PC-3 (cell line): Measurements from ENCODE around the gene TSPEAR.

Experiments
- EZH2 ChIP-seq: fragments of 300-600 bp; sonication (generic); IDR thresholded peaks from one replicate; pipeline ENCODE4 v1.6.1; 2017; ENCODE audit warnings: antibody characterized with exemption, mild to moderate bottlenecking, low read length; ENCODE audit not compliant: unreplicated experiment
- TF ChIP-seq, protein P1 (sequence below): fragments of 300-600 bp; sonication (generic); conservative IDR thresholded peaks from 2 replicates; pipeline ENCODE4 v1.5.1; 2017; ENCODE audit warnings: antibody characterized with exemption, low read depth, mild to moderate bottlenecking, low read length

- TF ChIP-seq, protein P1, sequence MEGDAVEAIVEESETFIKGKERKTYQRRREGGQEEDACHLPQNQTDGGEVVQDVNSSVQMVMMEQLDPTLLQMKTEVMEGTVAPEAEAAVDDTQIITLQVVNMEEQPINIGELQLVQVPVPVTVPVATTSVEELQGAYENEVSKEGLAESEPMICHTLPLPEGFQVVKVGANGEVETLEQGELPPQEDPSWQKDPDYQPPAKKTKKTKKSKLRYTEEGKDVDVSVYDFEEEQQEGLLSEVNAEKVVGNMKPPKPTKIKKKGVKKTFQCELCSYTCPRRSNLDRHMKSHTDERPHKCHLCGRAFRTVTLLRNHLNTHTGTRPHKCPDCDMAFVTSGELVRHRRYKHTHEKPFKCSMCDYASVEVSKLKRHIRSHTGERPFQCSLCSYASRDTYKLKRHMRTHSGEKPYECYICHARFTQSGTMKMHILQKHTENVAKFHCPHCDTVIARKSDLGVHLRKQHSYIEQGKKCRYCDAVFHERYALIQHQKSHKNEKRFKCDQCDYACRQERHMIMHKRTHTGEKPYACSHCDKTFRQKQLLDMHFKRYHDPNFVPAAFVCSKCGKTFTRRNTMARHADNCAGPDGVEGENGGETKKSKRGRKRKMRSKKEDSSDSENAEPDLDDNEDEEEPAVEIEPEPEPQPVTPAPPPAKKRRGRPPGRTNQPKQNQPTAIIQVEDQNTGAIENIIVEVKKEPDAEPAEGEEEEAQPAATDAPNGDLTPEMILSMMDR: no peak
- TF ChIP-seq EZH2: no peak
Observed at GRCh38 chr21:44524414-44525371, 186.7 kb downstream of the TSPEAR start.
